PC-9 (cell line): ENCODE data around the gene MINDY4B. TPM values are rescaled to one million over a fixed set of nuclear protein-coding genes. Genes with fewer than 3 reads are reported as not detected.

Experiments
- BruUV-seq: library from RNA; stranded (reverse); fragments of 400-500 nt; replicated peaks from 2 replicates; lab custom pipeline; 2021; lab: Mats Ljungman, UMichigan
- CTCF ChIA-PET: fragments of 300-600 bp; sonication (Branson Sonifier 250); formaldehyde crosslinking; loops from one replicate; lab custom pipeline; 2022; ENCODE audit warnings: antibody characterized with exemption; lab: Charles Lee
- POLR2A ChIA-PET: fragments of 300-600 bp; sonication (Branson Sonifier 250); formaldehyde crosslinking; loops from one replicate; lab custom pipeline; 2022; ENCODE audit warnings: antibody characterized with exemption; ENCODE audit not compliant: unreplicated experiment; lab: Charles Lee
- DNase-seq, 2 experiments: peaks; one replicate each; pipeline versions ENCODE4 v3.0.0 to v3.0.0-alpha.2; 2015 to 2022; ENCODE audit warnings: mixed read lengths in 1 of 2
- H2AFZ ChIP-seq: fragments of 200-600 bp; sonication (generic); 2 replicates; pipeline ENCODE4 v1.8.1; 2017; ENCODE audit warnings: antibody characterized with exemption
- H3F3A ChIP-seq: fragments of 200-600 bp; sonication (generic); 2 replicates; pipeline ENCODE4 v1.8.1; 2017; ENCODE audit warnings: antibody characterized with exemption, mild to moderate bottlenecking, low read depth; ENCODE audit not compliant: insufficient read depth
- H3K27ac ChIP-seq: fragments of 200-600 bp; sonication (generic); 2 replicates; pipeline ENCODE4 v1.6.1; 2016; ENCODE audit warnings: mixed run types
- H3K27me3 ChIP-seq: fragments of 200-600 bp; sonication (generic); 2 replicates; pipeline ENCODE4 v1.6.1; 2016; ENCODE audit warnings: low read depth, mixed run types; ENCODE audit not compliant: insufficient read depth
- H3K36me3 ChIP-seq: fragments of 200-600 bp; sonication (generic); 2 replicates; pipeline ENCODE4 v1.6.1; 2016; ENCODE audit warnings: low read depth, mixed run types
- H3K4me1 ChIP-seq: fragments of 200-600 bp; sonication (generic); replicated peaks from 2 replicates; pipeline ENCODE4 v1.6.1; 2016; ENCODE audit warnings: mixed run types; ENCODE audit not compliant: insufficient read depth
- H3K4me2 ChIP-seq: fragments of 200-600 bp; sonication (generic); 2 replicates; pipeline ENCODE4 v1.6.1; 2017; ENCODE audit warnings: mixed run types
- H3K4me3 ChIP-seq: fragments of 200-600 bp; sonication (generic); 2 replicates; pipeline ENCODE4 v1.6.1; 2016; ENCODE audit warnings: mixed run types
- H3K79me2 ChIP-seq: fragments of 200-600 bp; sonication (generic); 2 replicates; pipeline ENCODE4 v1.6.1; 2017; ENCODE audit warnings: low read depth, mixed run types
- H3K9me2 ChIP-seq: fragments of 200-600 bp; sonication (generic); 2 replicates; pipeline ENCODE4 v1.8.1; 2017; ENCODE audit warnings: mild to moderate bottlenecking; ENCODE audit not compliant: insufficient read depth
- H3K9me3 ChIP-seq: fragments of 200-600 bp; sonication (generic); 2 replicates; pipeline ENCODE4 v1.8.1; 2016; ENCODE audit warnings: low read depth; ENCODE audit not compliant: insufficient read depth
- H4K20me1 ChIP-seq: fragments of 200-600 bp; sonication (generic); 2 replicates; pipeline ENCODE4 v1.8.1; 2017; ENCODE audit not compliant: insufficient read depth
- CTCF ChIP-seq: fragments of 200-600 bp; sonication (generic); conservative IDR thresholded peaks from 2 replicates; pipeline ENCODE4 v1.6.1; 2017; ENCODE audit warnings: mixed run types, antibody characterized with exemption, mild to moderate bottlenecking, moderate library complexity
- EZH2 ChIP-seq: fragments of 200-600 bp; sonication (generic); IDR thresholded peaks from 2 replicates; pipeline ENCODE4 v1.8.0; 2017; ENCODE audit warnings: antibody characterized with exemption, low read depth
- intact Hi-C: fragments of 100-400 bp; cut with micrococcal nuclease; formaldehyde crosslinking; loops from one replicate; pipeline ENCODE4 v1.10.0; 2022; ENCODE audit not compliant: unreplicated experiment
- total RNA-seq: library from RNA; stranded (reverse); gene quantifications from 2 replicates; pipeline ENCODE4 v1.2.3, GENCODE V29; 2021

Gene MINDY4B
- total RNA-seq, 1 experiment from 2014 or later: not detected

GRCh38 chr3:150830745-150831144 lies 74.5 kb downstream of the MINDY4B start:
- Histone ChIP-seq H3K36me3 (no peaks in the 10 kb centered on the region), H2AFZ (no peak overlapping the region), H3K4me2 (no peak overlapping the region), H3K9me2 (no peaks in the 10 kb centered on the region), H3K27me3 (no peaks in the 10 kb centered on the region), H3K79me2 (no peaks in the 10 kb centered on the region), H3K4me3 (no peak overlapping the region), H3K4me1 (no peaks in the 10 kb centered on the region), H3F3A (no peaks in the 10 kb centered on the region), H3K27ac (no peak overlapping the region), H3K9me3 (no peaks in the 10 kb centered on the region), H4K20me1 (no peaks in the 10 kb centered on the region)
- TF ChIP-seq CTCF (no peak), EZH2 (no peak)
- no peak for DNase-seq
- ChIA-PET CTCF (interaction anchor here (0.5 kb wide), 1 partner anchor 106 kb away, joined by 20 read pairs; no protein-coding TSS in a partner anchor), POLR2A (interaction anchor here (0.6 kb wide), 1 partner anchor 17 kb away, joined by 5 read pairs; no protein-coding TSS in a partner anchor)
- intact Hi-C loops: no loop called here
- BruUV-seq: no TSS peak

- Histone ChIP-seq H3K79me2 (no peaks in the 10 kb centered on the region), H3K27ac (no peak overlapping the region), H3K27me3 (no peaks in the 10 kb centered on the region), H3F3A (no peaks in the 10 kb centered on the region), H4K20me1 (no peaks in the 10 kb centered on the region), H3K4me1 (no peaks in the 10 kb centered on the region), H3K36me3 (no peaks in the 10 kb centered on the region), H3K4me2 (no peak overlapping the region), H3K9me2 (no peaks in the 10 kb centered on the region), H3K9me3 (no peaks in the 10 kb centered on the region), H3K4me3 (no peak overlapping the region), H2AFZ (no peak overlapping the region)
- TF ChIP-seq EZH2: no peak
- TF ChIP-seq CTCF: peak; percentile 54
- BruUV-seq: no TSS peak
- POLR2A ChIA-PET: interaction anchor here (0.6 kb wide), 1 partner anchor 17 kb away, joined by 5 read pairs; no protein-coding TSS in a partner anchor
- CTCF ChIA-PET: interaction anchor here (0.5 to 0.7 kb wide), 2 partner anchors 10 to 106 kb away, joined by 4 to 20 read pairs; no protein-coding TSS in a partner anchor
- intact Hi-C loops: no loop called here
- no peak for DNase-seq
Observed at GRCh38 chr3:150830094-150830681, 75.1 kb downstream of the MINDY4B start.

GRCh38 chr3:150829408-150829807 lies 75.8 kb downstream of the MINDY4B start:
- CTCF ChIA-PET: no interaction called here
- no TSS peak for BruUV-seq

More at GRCh38 chr3:150829408-150829807, 75.8 kb downstream of the MINDY4B start:
- Histone ChIP-seq H3K9me2 (no peaks in the 10 kb centered on the region), H3K27ac (no peak overlapping the region), H3K79me2 (no peaks in the 10 kb centered on the region), H4K20me1 (no peaks in the 10 kb centered on the region), H3K4me1 (no peaks in the 10 kb centered on the region), H3K9me3 (no peaks in the 10 kb centered on the region), H3K4me3 (no peak overlapping the region), H2AFZ (no peak overlapping the region), H3F3A (no peaks in the 10 kb centered on the region), H3K27me3 (no peaks in the 10 kb centered on the region), H3K36me3 (no peaks in the 10 kb centered on the region), H3K4me2 (no peak overlapping the region)
- TF ChIP-seq CTCF (no peak), EZH2 (no peak)
- POLR2A ChIA-PET: no interaction called here
- intact Hi-C loops: no loop called here
- no peak for DNase-seq
